KMS-11 (cell line): ENCODE measurements around the gene C2orf76.
A peak's percentile ranks its signal among the peaks of the same experiment; 100 is the strongest.

Experiments used
- H2AFZ ChIP-seq: fragments of 200-600 bp; sonication (generic); 2 replicates; pipeline ENCODE4 v1.6.1; 2016; ENCODE audit warnings: antibody characterized with exemption, mixed run types, low read depth
- H3K27ac ChIP-seq: fragments of 200-600 bp; sonication (generic); 2 replicates; pipeline ENCODE4 v1.6.1; 2016; ENCODE audit warnings: mild to moderate bottlenecking, mixed run types
- H3K27me3 ChIP-seq: fragments of 200-600 bp; sonication (generic); 2 replicates; pipeline ENCODE4 v1.6.1; 2017; ENCODE audit warnings: mild to moderate bottlenecking, low read depth, mixed run types, moderate library complexity; ENCODE audit not compliant: insufficient read depth
- H3K36me3 ChIP-seq: fragments of 200-600 bp; sonication (generic); 2 replicates; pipeline ENCODE4 v1.6.1; 2017; ENCODE audit warnings: mild to moderate bottlenecking, mixed run types; ENCODE audit not compliant: insufficient read depth
- H3K4me1 ChIP-seq: fragments of 200-600 bp; sonication (generic); 2 replicates; pipeline ENCODE4 v1.6.1; 2016; ENCODE audit warnings: mild to moderate bottlenecking, low read depth, mixed run types; ENCODE audit not compliant: poor library complexity, severe bottlenecking
- H3K4me2 ChIP-seq: fragments of 200-600 bp; sonication (generic); 2 replicates; pipeline ENCODE4 v1.7.0; 2016; ENCODE audit warnings: mild to moderate bottlenecking, mixed run types
- H3K4me3 ChIP-seq: fragments of 200-600 bp; sonication (generic); IDR thresholded peaks from 2 replicates; pipeline ENCODE4 v1.6.1; 2017; ENCODE audit warnings: low read depth, low read length, mixed read lengths; ENCODE audit not compliant: insufficient read depth
- H3K79me2 ChIP-seq: fragments of 200-600 bp; sonication (generic); 2 replicates; pipeline ENCODE4 v1.6.1; 2016; ENCODE audit warnings: low read depth, mixed run types; ENCODE audit not compliant: insufficient read depth
- H3K9ac ChIP-seq: fragments of 200-600 bp; sonication (generic); 2 replicates; pipeline ENCODE4 v1.6.1; 2016; ENCODE audit warnings: mild to moderate bottlenecking, mixed run types
- H4K20me1 ChIP-seq: fragments of 200-600 bp; sonication (generic); 2 replicates; pipeline ENCODE4 v1.6.1; 2016; ENCODE audit warnings: mild to moderate bottlenecking, mixed run types; ENCODE audit not compliant: insufficient read depth
- CTCF ChIP-seq: fragments of 200-600 bp; sonication (generic); conservative IDR thresholded peaks from 2 replicates; pipeline ENCODE4 v1.6.1; 2017; ENCODE audit warnings: low read depth, mild to moderate bottlenecking, antibody characterized with exemption, low read length, moderate library complexity, mixed read lengths

C2orf76 gene

GRCh38 chr2:119267604-119268003, 99.0 kb downstream of the C2orf76 start:
- H4K20me1 ChIP-seq, result no peaks in the 10 kb centered on the region
- no peak overlapping the region for H3K4me3 ChIP-seq
- no peak for TF ChIP-seq CTCF

GRCh38 chr2:119266091-119266589, 100.5 kb downstream of the C2orf76 start:
- Histone ChIP-seq H3K9ac (no peak overlapping the region), H3K27me3 (no peaks in the 10 kb centered on the region), H3K4me1 (no peaks in the 10 kb centered on the region), H3K36me3 (no peaks in the 10 kb centered on the region), H4K20me1 (no peaks in the 10 kb centered on the region), H3K4me2 (no peak overlapping the region), H3K79me2 (no peaks in the 10 kb centered on the region), H2AFZ (no peak overlapping the region), H3K27ac (no peak overlapping the region), H3K4me3 (no peak overlapping the region)
- no peak for TF ChIP-seq CTCF

More at GRCh38 chr2:119267604-119268003, 99.0 kb downstream of the C2orf76 start:
- H3K36me3 ChIP-seq, result no peaks in the 10 kb centered on the region
- no peaks in the 10 kb centered on the region for H3K27me3 ChIP-seq
- no peak overlapping the region for H2AFZ ChIP-seq
- no peak overlapping the region for H3K9ac ChIP-seq
- H3K4me2 ChIP-seq, result no peak overlapping the region
- no peaks in the 10 kb centered on the region for H3K4me1 ChIP-seq
- no peak overlapping the region for H3K27ac ChIP-seq
- no peaks in the 10 kb centered on the region for H3K79me2 ChIP-seq

GRCh38 chr2:119265693-119266066, 101.0 kb downstream of the C2orf76 start:
- no peaks in the 10 kb centered on the region for H3K36me3 ChIP-seq
- no peaks in the 10 kb centered on the region for H3K27me3 ChIP-seq
- no peak overlapping the region for H2AFZ ChIP-seq
- no peaks in the 10 kb centered on the region for H4K20me1 ChIP-seq
- TF ChIP-seq CTCF, result no peak
- H3K4me2 ChIP-seq, result no peak overlapping the region
- H3K4me1 ChIP-seq, result no peaks in the 10 kb centered on the region
- no peak overlapping the region for H3K27ac ChIP-seq
- H3K4me3 ChIP-seq, result no peak overlapping the region
- no peak overlapping the region for H3K9ac ChIP-seq
- no peaks in the 10 kb centered on the region for H3K79me2 ChIP-seq

- TF ChIP-seq CTCF, result peak; percentile 72
Measured at GRCh38 chr2:119264781-119265692, 101.6 kb downstream of the C2orf76 start.

More at GRCh38 chr2:119264781-119265692, 101.6 kb downstream of the C2orf76 start:
- no peaks in the 10 kb centered on the region for H3K27me3 ChIP-seq
- no peaks in the 10 kb centered on the region for H3K4me1 ChIP-seq
- H2AFZ ChIP-seq, result no peak overlapping the region
- H3K27ac ChIP-seq, result no peak overlapping the region
- H3K9ac ChIP-seq, result no peak overlapping the region
- no peaks in the 10 kb centered on the region for H3K79me2 ChIP-seq
- H3K4me3 ChIP-seq, result no peak overlapping the region
- H4K20me1 ChIP-seq, result no peaks in the 10 kb centered on the region
- no peaks in the 10 kb centered on the region for H3K36me3 ChIP-seq
- H3K4me2 ChIP-seq, result no peak overlapping the region
